ENCODE measurements around the gene ZP1.

ZP1 gene

GRCh38 chr11:60844870-60845221 is 22.5 kb upstream of the ZP1 start:
- DNase-seq: no peak

GRCh38 chr11:60845338-60845737 is 22.0 kb upstream of the ZP1 start:
- DNase-seq: no peak

GRCh38 chr11:60847281-60847680 is 20.1 kb upstream of the ZP1 start:
- no peak for DNase-seq

GRCh38 chr11:60847896-60848295 is 19.4 kb upstream of the ZP1 start:
- DNase-seq: no peak

- no peak for DNase-seq
These were observed 18.6 kb upstream of the ZP1 start for GRCh38 chr11:60848714-60849151.

GRCh38 chr11:60849641-60850520 is 17.5 kb upstream of the ZP1 start:
- no peak for DNase-seq

GRCh38 chr11:60851327-60852104 is 15.8 kb upstream of the ZP1 start:
- DNase-seq: no peak

GRCh38 chr11:60852117-60852981 is 15.0 kb upstream of the ZP1 start:
- no peak for DNase-seq

- no peak for DNase-seq
These were observed 14.1 kb upstream of the ZP1 start for GRCh38 chr11:60852982-60853950.

GRCh38 chr11:60854140-60854846 is 13.0 kb upstream of the ZP1 start:
- DNase-seq: no peak

- no peak for DNase-seq
These were observed 12.3 kb upstream of the ZP1 start for GRCh38 chr11:60854847-60855725.

- DNase-seq: no peak
These were observed 11.4 kb upstream of the ZP1 start, which contains the start of gene PTGDR2 for GRCh38 chr11:60855726-60856633. Gene PTGDR2 (minus strand): TSS chr11:60855950. CDS start chr11:60853722, 2,228 bp downstream.

GRCh38 chr11:60857378-60858232 is 9.7 kb upstream of the ZP1 start:
- DNase-seq: no peak

- no peak for DNase-seq
These were observed 9.1 kb upstream of the ZP1 start for GRCh38 chr11:60858236-60858635.

- no peak for DNase-seq
These were observed 8.4 kb upstream of the ZP1 start for GRCh38 chr11:60858731-60859464.

GRCh38 chr11:60859616-60860250 is 7.6 kb upstream of the ZP1 start:
- no peak for DNase-seq

GRCh38 chr11:60860943-60861342 is 6.4 kb upstream of the ZP1 start:
- no peak for DNase-seq
